T-helper 22 cell (primary cell): ENCODE measurements around the gene TMPRSS7.

ENCODE experiments used
- DNase-seq: peaks from one replicate; pipeline ENCODE4 v3.0.0-alpha.2; 2020; ENCODE audit warnings: low read depth

Gene TMPRSS7

DNA sequence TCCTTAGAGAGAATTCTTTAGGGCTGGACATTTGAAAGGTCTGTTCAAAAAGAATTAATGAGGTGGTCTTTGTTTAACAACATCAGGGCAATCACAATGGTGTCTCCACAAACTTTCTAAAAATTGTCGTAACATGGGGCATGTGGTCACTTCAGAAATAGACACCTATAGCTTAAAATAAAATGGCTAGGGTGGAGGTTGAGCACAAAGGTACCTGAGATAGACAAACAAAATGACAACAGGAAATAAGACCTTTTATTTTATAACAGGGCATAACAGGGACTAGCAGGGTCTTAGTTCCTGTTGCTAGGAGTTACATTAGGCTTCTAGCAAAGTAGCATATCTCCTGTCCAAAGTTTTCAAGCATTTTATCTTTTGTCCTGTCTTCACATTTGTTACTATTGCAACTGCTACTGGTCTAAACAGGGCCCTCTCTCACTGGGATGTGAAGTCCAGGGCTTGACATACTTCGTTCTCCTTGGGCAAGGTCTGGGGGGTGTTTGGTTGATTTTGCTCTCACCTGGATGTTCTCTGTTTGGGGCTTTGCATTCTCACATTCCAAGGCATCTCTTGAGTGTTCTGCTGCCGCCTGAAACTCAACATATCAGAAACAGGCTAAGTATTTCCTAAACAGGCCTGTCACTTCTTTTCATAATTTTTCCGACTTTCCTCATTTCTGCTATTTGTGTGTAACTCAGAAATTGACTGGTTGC is 95.5 kb downstream of the TMPRSS7 start:
- DNase-seq, result no peak

DNA sequence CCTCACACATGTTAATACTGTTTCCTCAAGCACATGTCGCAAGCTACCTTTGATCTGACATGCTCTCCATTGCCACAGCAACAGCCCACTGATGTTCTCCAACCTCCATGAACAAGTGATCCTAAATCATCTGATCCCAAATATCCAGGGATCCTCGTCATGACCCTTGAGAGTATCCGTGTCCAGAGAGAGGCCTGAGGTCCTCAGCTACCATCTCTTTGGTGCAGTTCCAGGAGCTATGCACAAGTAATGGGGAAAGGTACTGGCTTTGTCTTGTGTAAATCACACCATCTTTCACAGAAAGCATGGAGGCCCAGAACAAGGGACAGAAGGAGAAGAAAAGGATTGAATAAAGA is 96.1 kb downstream of the TMPRSS7 start:
- DNase-seq, result no peak
